GM18517 (cell line): ENCODE data around the gene VCAN.

Source experiments
- ATAC-seq: cut with Tn5 transposase; IDR thresholded peaks from one replicate; pipeline ENCODE4 v1.9.1; 2021; ENCODE audit warnings: mild to moderate bottlenecking, moderate library complexity; ENCODE audit not compliant: unreplicated experiment

Gene VCAN

GRCh38 chr5:83467371-83468035, 4.0 kb upstream of the VCAN start:
- no peak for ATAC-seq

- ATAC-seq: no peak
Measured at GRCh38 chr5:83469075-83469474, 2.5 kb upstream of the VCAN start.

- no peak for ATAC-seq
Measured at GRCh38 chr5:83470526-83471404, 779 bp upstream of the VCAN start.

- no peak for ATAC-seq
Measured at GRCh38 chr5:83472213-83472507, 616 bp downstream of the VCAN start.

GRCh38 chr5:83472508-83473345, 1.2 kb downstream of the VCAN start:
- ATAC-seq: peak; percentile 36

- peak; percentile 69 for ATAC-seq
Measured at GRCh38 chr5:83473346-83474160, 2.0 kb downstream of the VCAN start.

- peak; percentile 33 for ATAC-seq
Measured at GRCh38 chr5:83474161-83474796, 2.7 kb downstream of the VCAN start.

- no peak for ATAC-seq
Measured at GRCh38 chr5:83474991-83475390, 3.4 kb downstream of the VCAN start.

GRCh38 chr5:83475391-83475863, 3.9 kb downstream of the VCAN start:
- no peak for ATAC-seq

GRCh38 chr5:83475935-83476814, 4.6 kb downstream of the VCAN start:
- ATAC-seq: no peak

- no peak for ATAC-seq
Measured at GRCh38 chr5:83482961-83483360, 11.4 kb downstream of the VCAN start.

GRCh38 chr5:83484294-83484693, 12.8 kb downstream of the VCAN start:
- ATAC-seq: no peak

- ATAC-seq: no peak
Measured at GRCh38 chr5:83485842-83486241, 14.3 kb downstream of the VCAN start.

GRCh38 chr5:83487155-83487554, 15.6 kb downstream of the VCAN start:
- no peak for ATAC-seq

GRCh38 chr5:83488271-83488670, 16.7 kb downstream of the VCAN start:
- no peak for ATAC-seq

GRCh38 chr5:83488821-83489220, 17.3 kb downstream of the VCAN start:
- ATAC-seq: no peak

GRCh38 chr5:83490203-83490602, 18.7 kb downstream of the VCAN start:
- no peak for ATAC-seq

- ATAC-seq: no peak
Measured at GRCh38 chr5:83492331-83492730, 20.8 kb downstream of the VCAN start.

GRCh38 chr5:83493644-83494043, 22.1 kb downstream of the VCAN start:
- ATAC-seq: no peak
